GM12878 (cell line): Measurements from ENCODE around the gene CRTC3. TPM values are rescaled to one million over a fixed set of nuclear protein-coding genes. Genes with fewer than 3 reads are reported as not detected.

Experiments used
- ATAC-seq: fragments of 200-7000 bp; cut with Tn5 transposase; 3 replicates; pipeline ENCODE4 v1.9.1; 2020; ENCODE audit warnings: mild to moderate bottlenecking, moderate library complexity
- BruUV-seq: library from RNA; stranded (reverse); fragments of 400-500 nt; replicated peaks from 2 replicates; lab custom pipeline; 2021; lab: Mats Ljungman, UMichigan
- CTCF ChIA-PET: fragments of 300-600 bp; sonication (Branson Sonifier 250); formaldehyde crosslinking; extraction: SDS; loops from one replicate; lab custom pipeline; 2021; ENCODE audit warnings: inconsistent platforms; lab: Yijun Ruan, JAX
- POLR2A ChIA-PET: fragments of 350-600 bp; formaldehyde crosslinking; extraction: SDS; loops from one replicate; lab custom pipeline; 2021; ENCODE audit warnings: inconsistent platforms; lab: Charles Lee
- RAD21 ChIA-PET: fragments of 300-600 bp; sonication (Branson Sonifier 250); formaldehyde crosslinking; loops from one replicate; lab custom pipeline; 2023; ENCODE audit warnings: antibody characterized with exemption; ENCODE audit not compliant: unreplicated experiment; lab: Charles Lee
- SMC1A ChIA-PET: fragments of 300-600 bp; sonication (Branson Sonifier 250); formaldehyde crosslinking; loops from one replicate; lab custom pipeline; 2023; ENCODE audit not compliant: unreplicated experiment, uncharacterized antibody; lab: Charles Lee
- DNase-seq: peaks from one replicate; pipeline ENCODE4 v3.0.0-alpha.2; 2011; ENCODE audit warnings: low read depth, low spot score
- FAIRE-seq: peaks from 3 replicates; lab custom pipeline; 2011; peaks lifted over from hg19 to GRCh38; lab: Jason Lieb, UNC
- H2AFZ ChIP-seq: 2 replicates; pipeline ENCODE4 v1.6.0; 2011; ENCODE audit warnings: low read depth, low read length, control low read depth; ENCODE audit not compliant: control insufficient read depth
- H3K27ac ChIP-seq: 2 replicates; pipeline ENCODE4 v1.5.1; 2011; ENCODE audit warnings: control low read depth; ENCODE audit not compliant: control insufficient read depth, insufficient read depth
- H3K27me3 ChIP-seq, 2 experiments: replicated peaks in 1 of 2; 2 replicates each; pipeline versions ENCODE4 v1.6.0 to v1.6.1; 2011; ENCODE audit warnings: low read length in 1 of 2; ENCODE audit not compliant: control insufficient read depth in 2 of 2, insufficient read depth in 2 of 2
- H3K36me3 ChIP-seq, 2 experiments: 2 replicates each; pipeline ENCODE4 v1.5.1; 2011; ENCODE audit warnings: low read length in 1 of 2; ENCODE audit not compliant: control insufficient read depth in 2 of 2, insufficient read depth in 2 of 2
- H3K4me1 ChIP-seq: 2 replicates; pipeline ENCODE4 v1.6.1; 2011; ENCODE audit warnings: mild to moderate bottlenecking, low read length, moderate library complexity, mixed read lengths; ENCODE audit not compliant: control insufficient read depth, insufficient read depth
- H3K4me2 ChIP-seq: 2 replicates; pipeline ENCODE4 v1.6.0; 2011; ENCODE audit warnings: control low read depth; ENCODE audit not compliant: control insufficient read depth, insufficient read depth
- H3K4me3 ChIP-seq: fragments of 200-600 bp; sonication (generic); 2 replicates; pipeline ENCODE4 v1.5.1; 2016
- H3K79me2 ChIP-seq: 2 replicates; pipeline ENCODE4 v1.6.0; 2011; ENCODE audit warnings: low read length; ENCODE audit not compliant: control insufficient read depth, insufficient read depth
- H3K9ac ChIP-seq: 2 replicates; pipeline ENCODE4 v1.8.0; 2011; ENCODE audit warnings: low read length, control low read depth, mixed read lengths; ENCODE audit not compliant: control insufficient read depth, insufficient read depth
- H3K9me3 ChIP-seq: replicated peaks from 3 replicates; pipeline ENCODE4 v1.5.1; 2011; ENCODE audit warnings: mild to moderate bottlenecking, low read length; ENCODE audit not compliant: control insufficient read depth, insufficient read depth
- H4K20me1 ChIP-seq: 2 replicates; pipeline ENCODE4 v1.6.0; 2011; ENCODE audit not compliant: control insufficient read depth, insufficient read depth
- ETV6 ChIP-seq, 2 experiments: fragments of 450-650 bp in 1 of 2; IDR thresholded peaks in 1 of 2; conservative IDR thresholded peaks in 1 of 2; 2 replicates each; pipeline ENCODE4 v1.6.1; 2014; ENCODE audit warnings: antibody characterized with exemption in 1 of 2, borderline replicate concordance in 1 of 2, low read depth in 1 of 2, mild to moderate bottlenecking in 1 of 2, moderate library complexity in 1 of 2
- SPI1 ChIP-seq: IDR thresholded peaks from 2 replicates; pipeline ENCODE4 v1.6.1; 2011; ENCODE audit warnings: low read depth, mild to moderate bottlenecking, low read length, moderate library complexity, borderline replicate concordance; ENCODE audit not compliant: insufficient read depth
- STAT1 ChIP-seq: fragments of 450-650 bp; conservative IDR thresholded peaks from 2 replicates; pipeline ENCODE4 v1.6.1; 2014; ENCODE audit warnings: antibody characterized with exemption, mild to moderate bottlenecking
- ZNF24 ChIP-seq: fragments of 450-650 bp; IDR thresholded peaks from 2 replicates; pipeline ENCODE4 v1.6.1; 2017; ENCODE audit warnings: antibody characterized with exemption, mild to moderate bottlenecking
- WGBS: methylation state at CpG from one replicate; pipeline ENCODE4 v1.1.6; 2016; ENCODE audit warnings: low lambda C conversion rate; ENCODE audit not compliant: insufficient replicate concordance, insufficient coverage; ENCODE audit errors: missing lambda C conversion rate; 5-methylcytosine and 5-hydroxymethylcytosine counted together
- in situ Hi-C: fragments of 300-500 bp; cut with MboI; formaldehyde crosslinking; loops from 9 replicates; pipeline ENCODE4 v1.14.3; 2018; ENCODE audit warnings: mixed read lengths
- intact Hi-C: fragments of 100-400 bp; cut with micrococcal nuclease; formaldehyde crosslinking; loops from one replicate; pipeline ENCODE4 v1.14.2; 2022; ENCODE audit not compliant: unreplicated experiment
- polyA plus RNA-seq, 11 experiments: library from polyadenylated mRNA; depleted of rRNA in 4 of 11; unstranded in 6 of 11; stranded (reverse) in 5 of 11; fragments of >200 nt; fragmentation: Nextera tagmentation in 4 of 11; fragmentation: Illumina TruSeq in 1 of 11; extraction: Ambion mirVana in 4 of 11; extraction: Trizol in 1 of 11; gene quantifications; 1 replicate in 1 of 11; 2 replicates in 10 of 11; pipeline versions ENCODE4 v1.2.1 to v1.2.3, GENCODE V29; 2011 to 2016; ENCODE audit warnings: inconsistent platforms in 2 of 11, missing spikeins in 2 of 11, low read depth in 1 of 11
- total RNA-seq, 4 experiments: library from RNA; depleted of rRNA in 3 of 4; stranded (reverse); fragments of >200 nt in 3 of 4; fragmentation: Illumina TruSeq in 1 of 4; extraction: Trizol in 1 of 4; gene quantifications; 2 replicates each; pipeline versions ENCODE4 v1.2.1 to v1.2.3, GENCODE V29; 2013 to 2021

The CRTC3 gene
- total and polyA plus RNA-seq, 10 of the 15 experiments (the other 5 are each of a cell fraction or from before 2014, with no cell fraction given), result 3.5 to 36.9 (median 18.9) TPM

GRCh38 chr15:90550919-90551318 lies 21.2 kb downstream of the CRTC3 start:
- FAIRE-seq (peak; percentile 95), ATAC-seq (peak; percentile 89), DNase-seq (no peak)
- Histone ChIP-seq H3K27ac (peak overlapping the region; percentile 41), H3K9ac (no peak overlapping the region), H3K36me3 (peaks cover 1 to 8% of the 10 kb centered on the region in 2 experiments; a peak in 3 of 4 replicates), H3K79me2 (peaks cover 4% of the 10 kb centered on the region), H3K27me3 (no peaks in the 10 kb centered on the region), H3K9me3 (no peaks in the 10 kb centered on the region), H3K4me2 (peak overlapping the region; percentile 46), H3K4me3 (peak overlapping the region; percentile 8; the same call in 1 of the 2 replicates), H2AFZ (no peak overlapping the region), H4K20me1 (no peaks in the 10 kb centered on the region), H3K4me1 (peaks cover 15% of the 10 kb centered on the region)
- in situ Hi-C loops (no loop called here), intact Hi-C loops (no loop called here)
- BruUV-seq, result no TSS peak
- WGBS, result 50% methylated on average over 6 of the region's 6 CpGs
- RAD21 ChIA-PET, result interaction anchor here (0.5 to 0.7 kb wide), 2 partner anchors 14 to 142 kb away, joined by 3 read pairs; no protein-coding TSS in a partner anchor
- CTCF ChIA-PET, result interaction anchor here (1.0 to 1.5 kb wide), 3 partner anchors 9 to 91 kb away, joined by 3 to 4 read pairs (median 3); no protein-coding TSS in a partner anchor
- SMC1A ChIA-PET, result interaction anchor here (0.7 to 0.9 kb wide), 2 partner anchors 20 to 47 kb away, joined by 3 to 5 read pairs; no protein-coding TSS in a partner anchor
- POLR2A ChIA-PET, result interaction anchor here (0.6 kb wide), 1 partner anchor 33 kb away, joined by 4 read pairs; no protein-coding TSS in a partner anchor
- peak; percentile 57; the same call in 1 of the 2 replicates for TF ChIP-seq ZNF24
- TF ChIP-seq SPI1, result 0 out of 2 replicates have a peak, but pooled peaks have one; percentile 11
- peak in 1 of 2 experiments; percentile 71; a peak in 1 of 4 replicates for TF ChIP-seq ETV6 (conservative IDR thresholded peaks at IDR 0.05 in 1 of 2, IDR thresholded peaks at IDR 0.05 in 1 of 2; ENCODE audit: borderline replicate concordance in 1 of 2, low read depth in 1 of 2)
- TF ChIP-seq STAT1, result no peak
- TF ChIP-seq, all 136 proteins: peak for 3
